Stimulated activated CD8-positive, alpha-beta memory T cell treated with anti-CD3 and anti-CD28 coated beads, Interleukin-2, amount 100 ng/mL, for 48 hours (primary cell): ENCODE results near the gene ARHGEF11.
"Not testable (repeated sequence)": the region's sequence is repeated elsewhere in the genome, so short reads cannot be mapped to it uniquely, and the experiment has no call there.

Experiments used
- DNase-seq, 2 donors: peaks; one replicate each; pipeline ENCODE4 v3.0.0-alpha.2; 2020; ENCODE audit warnings: low read depth in 2 of 2

ARHGEF11 gene

GRCh38 chr1:157045250-157046218 lies at the start of gene ARHGEF11:
TSS of gene ARHGEF11 (minus strand) at chr1:157045742. CDS start at chr1:157044330, 1,412 bp downstream.
- peak in 1 of 2 donors; percentile 8 for DNase-seq

- no peak for DNase-seq
Measured at GRCh38 chr1:157095091-157095490, 49.5 kb upstream of the ARHGEF11 start.

DNA sequence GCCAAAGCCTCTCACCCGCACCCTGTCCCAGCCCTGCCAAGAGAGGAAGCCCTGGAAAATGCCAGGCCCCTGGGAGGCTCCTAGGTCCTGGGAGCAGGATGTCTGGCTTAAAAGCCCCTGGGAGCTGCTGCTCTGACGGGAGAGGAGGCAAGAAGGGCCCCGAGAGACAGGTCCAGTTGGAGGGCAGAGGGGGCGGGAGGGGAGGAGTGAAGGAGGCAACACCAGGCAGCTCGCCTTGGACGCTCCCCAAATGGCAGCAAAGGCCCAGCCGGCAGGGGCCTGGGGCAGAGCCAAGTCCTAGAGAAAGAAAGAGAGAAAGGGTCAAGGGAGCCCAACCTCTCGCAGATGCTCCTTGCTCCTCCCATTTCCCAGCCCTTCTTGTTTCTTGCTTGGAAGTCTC lies 47.3 kb upstream of the ARHGEF11 start:
- DNase-seq, result no peak

- no peak for DNase-seq
Measured at GRCh38 chr1:157091668-157092273, 46.2 kb upstream of the ARHGEF11 start.

- no peak for DNase-seq
Measured at GRCh38 chr1:157091186-157091585, 45.6 kb upstream of the ARHGEF11 start.

GRCh38 chr1:157090771-157091170 lies 45.2 kb upstream of the ARHGEF11 start:
- no peak for DNase-seq

DNA sequence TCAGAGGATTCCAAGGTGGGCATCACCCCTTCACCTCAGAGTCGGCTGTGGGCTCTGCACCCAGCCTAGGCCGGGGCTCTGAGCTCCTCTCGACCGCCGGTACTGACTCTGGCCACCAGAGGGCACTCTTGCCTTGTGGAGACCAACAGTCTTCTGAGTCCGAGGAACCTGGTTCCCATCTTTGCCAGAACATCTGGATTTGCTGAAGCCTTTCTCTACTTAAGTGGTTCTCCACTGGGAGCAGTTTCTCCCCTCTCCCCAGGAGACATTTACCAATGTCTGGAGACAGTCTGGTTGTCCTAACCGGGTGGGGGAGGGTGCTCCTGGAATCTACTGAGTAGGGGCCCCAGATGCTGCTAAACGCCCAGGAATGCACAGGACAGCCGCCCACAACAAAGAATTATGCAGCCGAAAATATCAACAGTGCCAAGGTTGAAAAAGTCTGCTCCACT lies 44.7 kb upstream of the ARHGEF11 start:
- DNase-seq, result peak; percentile 81 to 83

GRCh38 chr1:157089789-157090188 lies 44.2 kb upstream of the ARHGEF11 start:
- DNase-seq, result no peak

DNA sequence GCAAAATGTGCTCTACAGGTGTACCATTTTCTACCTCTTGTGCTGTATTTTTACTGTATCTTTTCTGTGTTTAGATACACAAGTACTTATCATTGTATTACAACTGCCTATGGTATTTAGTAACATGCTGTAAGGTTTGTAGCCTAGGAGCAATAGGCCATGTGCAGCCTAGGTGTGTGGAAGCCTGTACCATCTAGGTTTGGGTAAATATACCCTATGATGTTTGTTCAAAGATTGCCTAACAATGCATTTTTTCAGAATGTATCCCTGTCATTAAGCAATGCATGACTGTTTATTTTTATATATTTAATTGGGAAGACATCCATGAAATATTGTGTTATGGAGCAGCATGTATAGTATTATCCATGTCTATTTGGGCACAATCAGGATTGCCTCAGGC lies 43.1 kb upstream of the ARHGEF11 start:
- no peak for DNase-seq

DNA sequence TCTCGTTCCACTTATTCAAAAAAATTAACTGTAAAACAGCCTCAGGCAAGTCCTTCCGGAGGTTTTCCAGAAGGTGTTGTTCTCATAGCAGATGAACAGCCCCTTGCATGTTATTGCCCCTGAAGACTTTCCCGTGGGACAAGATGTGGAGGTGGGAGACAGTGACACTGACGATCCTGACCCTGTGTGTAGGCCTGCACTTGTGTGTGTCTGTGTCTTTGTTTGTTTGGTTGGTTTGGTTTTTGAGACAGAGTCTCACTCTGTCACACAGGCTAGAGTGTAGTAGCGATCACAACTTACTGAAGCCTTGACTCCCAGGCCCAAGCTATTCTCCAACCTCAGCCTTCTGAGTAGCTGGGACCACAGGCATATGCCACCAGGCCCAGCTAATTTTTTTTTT lies 41.5 kb upstream of the ARHGEF11 start:
- DNase-seq, result no peak

DNA sequence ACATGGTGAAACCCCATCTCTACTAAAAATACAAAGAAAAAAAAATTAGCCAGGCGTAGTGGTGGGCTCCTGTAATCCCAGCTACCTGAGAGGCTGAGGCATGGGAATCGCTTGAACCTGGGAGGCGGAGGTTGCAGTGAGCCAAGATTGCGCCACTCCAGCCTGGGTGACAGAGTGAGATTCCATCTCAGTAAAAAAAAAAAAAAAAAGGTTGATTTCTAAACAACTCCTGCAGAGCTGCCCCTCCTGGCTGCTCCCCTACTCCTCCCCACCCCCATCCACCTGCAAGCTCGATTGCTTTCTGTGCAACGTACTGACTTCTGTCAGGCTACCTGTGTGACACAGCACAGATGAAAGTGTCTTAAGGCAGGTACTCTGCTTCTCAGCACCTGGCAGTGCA lies 40.8 kb upstream of the ARHGEF11 start:
- DNase-seq, result no peak

DNA sequence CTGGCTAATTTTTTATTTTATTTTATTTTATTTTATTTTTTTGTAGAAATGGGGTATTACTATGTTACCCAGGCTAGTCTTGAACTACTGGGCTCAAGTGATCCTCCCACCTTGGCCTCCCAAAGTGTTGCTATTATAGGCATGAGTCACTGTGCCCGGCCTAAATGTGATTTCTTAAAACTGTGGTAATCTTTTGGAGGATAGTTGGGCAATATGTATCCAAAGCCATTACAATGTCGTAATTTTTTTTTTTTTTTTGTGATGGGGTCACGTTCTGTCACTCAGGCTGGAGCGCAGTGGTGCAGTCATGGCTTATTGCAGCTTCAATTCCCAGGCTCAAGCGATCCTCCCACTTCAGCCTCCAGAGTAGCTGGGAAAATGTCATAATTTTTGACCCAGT lies 39.9 kb upstream of the ARHGEF11 start:
- no peak for DNase-seq

DNA sequence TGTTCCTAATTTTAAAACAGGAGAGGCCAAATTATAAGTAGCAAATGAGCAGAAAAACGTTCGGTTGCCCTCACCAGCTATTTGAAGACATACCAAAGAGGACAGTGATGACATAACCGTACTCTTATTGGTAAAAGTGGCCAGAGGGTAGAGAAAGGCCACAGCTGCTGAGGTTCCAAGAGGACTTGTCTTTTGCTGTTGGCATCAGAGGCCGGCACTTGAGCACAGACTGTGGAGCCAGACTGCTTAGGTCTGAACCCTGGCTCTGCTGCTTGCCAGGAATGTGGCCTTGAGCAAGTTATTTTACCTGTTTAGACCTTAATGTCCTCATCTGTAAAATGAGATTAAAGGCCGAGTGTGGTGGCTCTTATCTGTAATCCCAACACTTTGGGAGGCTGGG lies 39.2 kb upstream of the ARHGEF11 start:
- DNase-seq, result no peak

DNA sequence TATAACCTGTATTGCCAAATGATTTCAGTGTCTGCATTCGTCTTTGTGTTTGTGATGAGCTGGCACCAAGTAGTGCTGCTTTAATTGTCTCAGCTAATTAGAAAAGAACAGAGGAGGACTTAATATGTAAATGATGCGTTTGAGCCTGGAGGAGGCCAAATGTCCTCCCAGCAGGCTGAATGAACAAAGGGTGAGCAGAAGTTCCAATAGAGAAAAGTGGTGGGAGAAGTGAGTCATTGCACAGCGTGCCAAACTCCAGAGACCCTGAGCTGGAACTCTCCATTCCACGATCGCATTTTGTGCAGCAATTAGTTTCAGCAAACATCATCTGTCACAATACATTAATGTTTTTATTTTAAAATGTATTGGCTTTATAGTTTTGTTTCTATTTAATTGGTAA lies 36.2 kb upstream of the ARHGEF11 start:
- DNase-seq, result no peak

GRCh38 chr1:157080714-157081113 lies 35.2 kb upstream of the ARHGEF11 start:
- DNase-seq, result no peak

DNA sequence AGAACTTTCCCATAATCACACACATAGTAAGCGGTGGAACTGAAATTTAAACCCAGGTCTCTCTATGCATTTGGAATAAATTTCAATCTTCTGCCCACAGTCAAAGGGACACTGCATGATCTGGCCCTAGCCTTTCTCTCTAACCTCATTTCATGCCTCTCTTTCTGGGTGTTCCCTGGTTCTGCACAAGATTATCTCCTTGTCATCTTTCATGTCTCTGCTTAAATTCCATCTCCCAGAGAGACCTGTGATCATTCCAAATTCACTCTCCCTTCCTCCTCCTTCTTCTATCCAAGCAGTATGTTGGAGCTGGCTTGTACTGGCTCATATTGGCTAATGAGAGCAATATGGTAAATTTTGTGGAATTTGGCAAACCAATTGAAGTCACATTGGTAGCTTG lies 31.9 kb upstream of the ARHGEF11 start:
- DNase-seq, result no peak

- DNase-seq, result peak in 1 of 2 donors; percentile 28
Measured at GRCh38 chr1:157073944-157074685, 28.6 kb upstream of the ARHGEF11 start.

- no peak for DNase-seq
Measured at GRCh38 chr1:157069601-157070000, 24.1 kb upstream of the ARHGEF11 start.

DNA sequence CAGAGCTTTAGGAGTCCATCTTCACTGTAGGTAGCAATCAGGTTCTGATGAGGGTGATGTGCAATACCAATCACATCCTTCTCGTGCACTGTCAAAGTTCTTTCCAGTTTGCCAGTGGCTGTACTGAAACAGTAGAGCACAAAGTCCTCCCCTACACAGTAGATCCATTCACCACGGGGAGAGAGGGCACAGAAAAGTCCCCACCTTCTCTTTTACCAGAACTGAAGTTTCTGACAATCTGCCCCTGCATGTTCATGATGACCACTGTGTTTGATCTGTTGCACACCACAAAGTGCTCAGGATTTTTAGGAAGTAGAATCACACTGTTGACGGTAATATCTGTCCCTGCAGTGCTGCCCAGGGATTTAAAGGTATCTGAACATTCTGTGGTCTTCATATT lies 13.7 kb upstream of the ARHGEF11 start:
- not testable (repeated sequence) for DNase-seq

- DNase-seq, result no peak
Measured at GRCh38 chr1:157056269-157056668, 10.7 kb upstream of the ARHGEF11 start.

GRCh38 chr1:157055729-157056128 lies 10.2 kb upstream of the ARHGEF11 start:
- DNase-seq, result not testable (repeated sequence)

DNA sequence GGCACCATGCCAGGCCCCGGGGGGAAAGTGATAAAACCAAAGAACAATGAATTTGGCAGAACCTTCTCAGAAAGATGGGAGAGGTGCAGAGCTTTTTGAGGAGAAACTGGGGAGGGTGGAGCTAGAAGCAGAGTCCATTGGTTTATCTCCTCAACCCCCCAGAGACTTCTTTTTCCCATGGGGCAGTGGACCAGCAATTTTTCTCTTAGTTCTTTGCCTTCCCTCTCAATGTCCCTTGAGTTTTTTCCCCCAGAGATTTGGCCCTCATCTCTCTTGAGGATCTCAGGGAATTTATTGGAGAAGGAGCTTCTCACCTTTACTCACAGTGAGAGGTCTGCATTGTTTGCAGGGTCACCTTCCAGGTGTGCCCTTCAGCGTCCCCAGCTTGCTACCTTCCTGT lies 5.3 kb upstream of the ARHGEF11 start:
- DNase-seq, result no peak
